ENCODE data around the gene PIGP. TPM values are rescaled to one million over a fixed set of nuclear protein-coding genes. Genes with fewer than 3 reads are reported as not detected.

Gene PIGP
- total and polyA plus RNA-seq, 2 donors (not counting 3 experiments of a cell fraction or from before 2014, with no cell fraction given): 11.4 to 18.9 TPM

GRCh38 chr21:37071561-37072273, 1.2 kb downstream of the PIGP start:
- H3K79me2 ChIP-seq (ENCODE audit: control insufficient read depth, insufficient read depth, low read length): peaks cover 30% of the 10 kb centered on the region

More at GRCh38 chr21:37071561-37072273, 1.2 kb downstream of the PIGP start:
- H4K20me1 ChIP-seq (replicated peaks; ENCODE audit: control insufficient read depth, extremely low read depth, insufficient read depth, low read length): no peaks in the 10 kb centered on the region
- H3K27me3 ChIP-seq (ENCODE audit: control insufficient read depth in 2 of 2, insufficient read depth in 2 of 2, low read length in 2 of 2): no peaks in the 10 kb centered on the region
- TF ChIP-seq MYC (IDR thresholded peaks at IDR 0.05; ENCODE audit: low read depth, low read length) (no peak), CTCF (IDR thresholded peaks at IDR 0.05; ENCODE audit: extremely low read depth in 1 of 2, insufficient read depth in 1 of 2, low read depth in 1 of 2, low read length in 2 of 2) (no peak), MAX (IDR thresholded peaks at IDR 0.05; ENCODE audit: insufficient read depth, insufficient read length) (no peak), POLR2AphosphoS5 (IDR thresholded peaks at IDR 0.05; ENCODE audit: insufficient read depth, low read depth, low read length) (no peak), FOS (IDR thresholded peaks at IDR 0.05; ENCODE audit: borderline replicate concordance, insufficient read depth, low read length) (no peak), POLR2A (IDR thresholded peaks at IDR 0.05; ENCODE audit: low read depth, low read length) (no peak), EZH2 (IDR thresholded peaks at IDR 0.05; ENCODE audit: borderline replicate concordance, low read depth, low read length, severe bottlenecking) (no peak), JUN (IDR thresholded peaks at IDR 0.05; ENCODE audit: borderline replicate concordance, insufficient read depth, insufficient read length, low read depth) (no peak), GATA2 (IDR thresholded peaks at IDR 0.05; ENCODE audit: insufficient read depth, insufficient read length, low read depth, low read length) (no peak)
- BruUV-seq (replicated peaks): no TSS peak
- no peaks in the 10 kb centered on the region for H3K36me3 ChIP-seq (ENCODE audit: control insufficient read depth in 2 of 2, extremely low read depth in 1 of 2, insufficient read depth in 2 of 2, low read length in 2 of 2)
- H3K4me3 ChIP-seq (replicated peaks in 1 of 3; ENCODE audit: insufficient read depth in 1 of 3, low read depth in 1 of 3, low read length in 3 of 3): peak overlapping the region; percentile 49 to 88 (median 60)
- FAIRE-seq (peak; percentile 53), DNase-seq (ENCODE audit: low read depth, low spot score) (peak; percentile 69)
- CTCF ChIA-PET: interaction anchor here (0.6 kb wide), 1 partner anchor 95 kb away, joined by 3 read pairs; no protein-coding TSS in a partner anchor
- H3K9ac ChIP-seq (replicated peaks; ENCODE audit: extremely low read depth, insufficient read depth, low read length): peak overlapping the region; percentile 98
- H2AFZ ChIP-seq (ENCODE audit: low read depth, low read length): peak overlapping the region; percentile 72
- no peaks in the 10 kb centered on the region for H3K9me1 ChIP-seq (replicated peaks; ENCODE audit: control insufficient read depth, extremely low read depth, insufficient read depth, low read length)
- peak overlapping the region; percentile 95 for H3K27ac ChIP-seq (ENCODE audit: insufficient read depth, low read depth, low read length)
- intact Hi-C loops (cut with micrococcal nuclease) (loop anchor here (5.0 kb wide), 2 partner anchors 59 to 79 kb away; no protein-coding TSS in a partner anchor), dilution Hi-C loops (cut with MboI; ENCODE audit: extremely low pct_ligation_motif_present, low sequenced_read_pairs) (no loop called here)
- peak overlapping the region; percentile 93 for H3K4me2 ChIP-seq (ENCODE audit: insufficient read depth, low read length)
- peaks cover 17% of the 10 kb centered on the region for H3K4me1 ChIP-seq (ENCODE audit: control insufficient read depth, extremely low read depth, insufficient read depth, low read length)
- H3K9me3 ChIP-seq (replicated peaks; ENCODE audit: control insufficient read depth, insufficient read depth, low read length): no peaks in the 10 kb centered on the region
- POLR2A ChIA-PET: no interaction called here

Data from endothelial cell of umbilical vein (primary cell).